Glomerular visceral epithelial cell (primary cell): ENCODE results near the gene SF3B3.
A peak's percentile ranks its signal among the peaks of the same experiment; 100 is the strongest.
"Not testable (repeated sequence)": the region's sequence is repeated elsewhere in the genome, so short reads cannot be mapped to it uniquely, and the experiment has no call there.

Experiments
- DNase-seq: peaks from one replicate; pipeline ENCODE4 v3.0.0-alpha.2; 2016; ENCODE audit errors: extremely low spot score

SF3B3 gene

DNA sequence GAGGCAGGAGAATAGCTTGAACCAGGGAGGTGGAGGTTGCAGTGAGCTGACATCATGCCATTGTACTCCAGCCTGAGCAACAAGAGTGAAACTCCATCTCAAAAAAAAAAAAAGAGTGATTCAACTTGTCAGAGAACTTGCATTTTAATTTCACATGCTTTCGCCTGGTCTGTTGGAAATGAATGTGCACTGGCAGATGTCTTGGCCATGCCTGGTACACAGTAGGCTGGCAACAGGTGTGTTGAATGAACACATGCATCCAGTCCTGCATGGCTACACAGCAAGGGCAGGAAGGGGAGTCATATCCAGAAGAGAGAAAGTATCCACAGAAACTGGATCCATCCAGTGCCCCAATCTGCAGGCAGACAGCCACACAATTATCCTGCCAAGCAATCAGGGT, 11.8 kb upstream of the SF3B3 start:
- no peak for DNase-seq

DNA sequence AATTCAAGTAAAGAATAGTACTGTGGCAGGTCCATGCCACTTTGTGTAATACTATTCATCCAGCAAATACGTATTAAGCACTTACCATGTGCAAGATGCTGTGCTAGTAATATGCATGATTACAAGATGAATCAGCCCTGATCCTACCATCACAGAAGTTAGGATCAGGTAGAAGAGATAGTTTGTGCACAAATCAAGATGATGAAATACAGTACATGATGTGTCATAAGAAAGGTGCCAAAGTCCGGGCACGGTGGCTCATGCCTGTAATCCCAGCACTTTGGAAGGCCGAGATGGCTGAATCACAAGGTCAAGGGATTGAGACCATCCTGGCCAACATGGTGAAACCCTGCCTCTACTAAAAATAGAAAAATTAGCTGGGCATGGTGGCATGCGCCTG, 11.2 kb upstream of the SF3B3 start:
- DNase-seq: peak; percentile 46

DNA sequence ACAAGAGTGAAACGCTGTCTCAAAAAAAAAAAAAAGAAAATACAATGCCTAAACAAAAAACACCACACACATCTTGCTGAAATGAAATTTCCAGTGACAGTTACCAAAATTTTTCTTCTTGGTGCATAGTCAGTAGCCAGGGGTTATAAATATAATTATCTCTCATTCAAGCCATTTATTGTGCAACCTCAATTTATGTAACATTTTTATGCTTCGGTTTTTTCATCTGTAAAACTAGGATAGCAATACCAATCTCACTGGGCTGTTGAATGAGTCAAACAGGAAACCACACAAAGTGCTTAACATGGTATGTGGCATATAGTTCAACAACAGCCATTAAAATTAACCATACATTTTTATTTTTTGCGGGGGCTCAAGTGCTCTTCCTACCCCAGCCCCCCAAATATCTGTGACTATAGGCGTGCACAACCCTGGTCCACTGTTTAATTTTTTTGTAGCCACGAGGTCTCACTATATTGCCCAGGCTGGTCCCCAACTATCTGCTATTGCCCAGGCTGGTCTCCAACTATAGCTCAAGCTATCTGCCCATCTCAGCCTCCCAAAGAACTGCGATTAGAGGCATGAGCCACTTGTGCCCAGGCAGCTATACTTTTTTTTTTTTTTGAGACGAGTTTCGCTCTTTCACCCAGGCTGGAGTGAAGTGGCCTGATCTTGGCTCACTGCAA, 2.9 kb upstream of the SF3B3 start:
- DNase-seq: peak; percentile 27

DNA sequence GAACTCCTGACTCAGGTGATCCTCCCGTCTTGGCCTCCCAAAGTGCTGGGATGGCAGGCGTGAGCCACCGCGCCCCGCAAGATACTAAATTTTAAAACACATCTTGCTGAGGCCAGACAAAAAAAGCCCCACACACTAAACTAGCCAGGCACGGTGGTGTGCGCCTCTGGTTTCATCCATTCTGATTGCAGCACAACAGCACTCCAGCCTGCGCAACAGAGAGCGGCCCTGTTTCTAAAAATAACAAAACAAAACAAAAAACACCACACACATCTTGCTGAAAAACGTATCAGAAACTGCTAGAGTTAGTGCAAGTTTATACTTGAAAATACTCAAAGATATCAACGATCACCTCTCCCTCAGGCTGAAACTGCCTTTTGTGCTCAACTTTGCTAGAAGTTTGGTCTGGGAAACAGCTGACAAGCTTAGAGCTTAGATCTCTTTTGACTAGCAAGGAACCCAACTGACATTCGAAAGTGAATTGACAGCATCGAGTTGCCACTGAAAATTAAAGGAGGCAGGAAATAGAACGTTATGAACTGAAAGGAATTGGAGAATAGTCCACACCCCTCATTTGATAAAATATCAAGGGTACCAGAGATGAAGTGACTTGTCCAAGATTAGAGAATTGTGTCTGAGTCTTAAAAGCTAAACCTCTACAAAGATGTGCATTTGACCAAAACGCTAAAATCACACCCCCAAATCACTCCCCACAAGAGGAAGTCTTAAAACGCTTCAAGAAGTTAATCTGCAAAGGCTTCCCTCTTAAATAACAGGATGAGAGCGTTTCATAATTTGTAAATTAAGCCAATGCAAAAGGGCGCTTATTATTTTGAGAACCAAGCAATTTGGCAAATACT, 1.2 kb upstream of the SF3B3 start:
- no peak for DNase-seq

DNA sequence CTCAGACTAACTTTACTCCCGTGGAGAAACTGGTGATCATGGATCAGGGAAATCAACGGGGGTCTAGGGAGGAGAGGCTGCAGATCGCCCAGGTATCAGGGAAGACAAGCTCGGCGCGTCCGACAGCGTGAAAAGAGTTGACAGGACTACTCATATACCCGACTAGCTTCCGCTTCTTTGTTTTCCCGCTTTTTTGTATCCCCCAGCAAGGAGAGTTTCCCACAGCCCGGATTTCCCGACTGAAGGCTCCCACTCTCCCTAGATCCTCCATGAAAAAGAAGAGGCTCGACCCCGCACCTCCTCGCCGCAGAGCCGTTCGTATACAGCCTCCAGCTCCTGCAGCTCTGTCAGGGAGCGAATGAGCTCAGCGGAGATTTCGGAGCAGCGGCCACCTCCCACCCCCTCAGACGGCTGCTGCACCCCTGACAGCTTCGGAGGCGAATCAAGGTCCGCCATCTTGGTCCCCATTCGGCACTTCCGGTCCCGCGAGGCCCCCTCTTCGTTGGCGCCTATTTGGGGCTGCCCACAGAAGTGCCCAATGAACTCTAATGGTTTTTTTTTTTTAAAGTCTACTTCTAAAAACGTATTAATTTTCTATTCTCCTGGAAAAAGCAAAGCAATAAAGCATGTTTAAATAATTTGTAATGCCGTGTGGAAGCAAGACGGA, 407 bp upstream of the SF3B3 start, which contains the start of gene COG4:
Gene COG4, minus strand, starts transcription at position 479 of the 667 bp plus-strand sequence. Its CDS starts 11 bp downstream, at position 468.
- DNase-seq: peak; percentile 82

DNA sequence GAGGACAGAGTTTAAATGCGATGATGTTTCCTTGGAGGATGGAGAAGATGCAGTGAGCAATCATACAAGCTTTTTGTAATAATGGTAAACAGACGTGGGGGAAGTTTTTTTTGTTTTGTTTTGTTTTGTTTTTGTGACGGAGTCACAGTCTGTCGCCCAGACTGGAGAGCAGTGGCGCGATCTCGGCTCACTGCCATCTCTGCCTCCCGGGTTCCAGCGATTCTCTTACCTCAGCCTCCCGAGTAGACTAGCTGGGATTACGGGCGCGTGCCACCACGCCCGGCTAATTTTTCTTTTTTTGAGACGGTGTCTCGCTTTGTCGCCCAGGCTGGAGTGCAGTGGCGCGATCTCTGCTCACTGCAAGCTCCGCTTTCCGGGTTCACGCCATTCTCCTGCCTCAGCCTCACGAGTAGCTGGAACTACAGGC, 796 bp downstream of the SF3B3 start:
- peak; percentile 15 for DNase-seq

DNA sequence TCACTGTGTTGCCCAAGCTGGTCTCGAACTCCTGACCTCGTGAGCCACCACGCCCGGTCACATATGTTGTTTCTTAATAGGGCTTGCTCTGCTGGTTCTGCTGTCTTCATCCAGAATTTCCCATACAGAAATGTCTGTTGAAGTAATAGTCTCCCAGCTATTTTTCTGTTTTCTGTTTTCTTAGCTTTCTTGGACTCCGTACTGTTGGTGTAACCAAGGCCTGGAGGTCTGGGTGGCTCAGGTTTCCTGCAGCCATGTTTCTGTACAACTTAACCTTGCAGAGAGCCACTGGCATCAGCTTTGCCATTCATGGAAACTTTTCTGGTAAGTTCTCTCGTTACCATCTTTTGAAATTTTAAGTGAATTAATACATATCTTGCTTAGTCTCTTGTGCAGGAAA, 2.8 kb downstream of the SF3B3 start:
- DNase-seq: no peak

DNA sequence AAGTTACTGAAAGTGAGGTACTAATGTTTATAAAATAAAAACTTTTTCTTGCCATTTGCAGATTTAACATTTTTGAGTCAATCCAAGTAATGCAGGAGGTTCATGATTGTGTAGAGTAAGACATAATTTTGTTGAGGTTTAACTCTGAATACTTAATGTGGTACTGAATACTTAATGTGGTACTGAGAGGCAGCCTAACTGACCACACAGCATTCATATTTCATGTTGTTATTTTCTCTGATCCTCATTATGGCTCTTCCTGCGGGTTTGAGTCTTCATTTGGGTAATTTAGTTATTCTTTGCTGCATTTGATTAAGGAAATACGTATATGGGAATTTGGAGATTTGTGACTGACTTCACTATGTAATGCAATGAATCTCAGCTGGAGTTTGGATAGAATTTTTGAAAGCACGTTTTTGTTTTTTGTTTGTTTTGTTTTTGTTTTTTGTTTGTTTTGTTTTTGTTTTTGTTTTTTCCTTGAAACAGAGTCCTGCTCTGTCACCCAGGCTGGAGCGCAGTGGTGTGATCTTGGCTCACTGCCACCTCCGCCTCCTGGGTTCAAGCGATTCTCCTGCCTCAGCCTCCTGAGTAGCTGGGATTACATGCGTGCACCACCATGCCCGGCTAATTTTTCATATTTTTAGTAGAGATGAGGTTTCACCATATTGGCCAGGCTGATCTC, 3.8 kb downstream of the SF3B3 start:
- no peak for DNase-seq

DNA sequence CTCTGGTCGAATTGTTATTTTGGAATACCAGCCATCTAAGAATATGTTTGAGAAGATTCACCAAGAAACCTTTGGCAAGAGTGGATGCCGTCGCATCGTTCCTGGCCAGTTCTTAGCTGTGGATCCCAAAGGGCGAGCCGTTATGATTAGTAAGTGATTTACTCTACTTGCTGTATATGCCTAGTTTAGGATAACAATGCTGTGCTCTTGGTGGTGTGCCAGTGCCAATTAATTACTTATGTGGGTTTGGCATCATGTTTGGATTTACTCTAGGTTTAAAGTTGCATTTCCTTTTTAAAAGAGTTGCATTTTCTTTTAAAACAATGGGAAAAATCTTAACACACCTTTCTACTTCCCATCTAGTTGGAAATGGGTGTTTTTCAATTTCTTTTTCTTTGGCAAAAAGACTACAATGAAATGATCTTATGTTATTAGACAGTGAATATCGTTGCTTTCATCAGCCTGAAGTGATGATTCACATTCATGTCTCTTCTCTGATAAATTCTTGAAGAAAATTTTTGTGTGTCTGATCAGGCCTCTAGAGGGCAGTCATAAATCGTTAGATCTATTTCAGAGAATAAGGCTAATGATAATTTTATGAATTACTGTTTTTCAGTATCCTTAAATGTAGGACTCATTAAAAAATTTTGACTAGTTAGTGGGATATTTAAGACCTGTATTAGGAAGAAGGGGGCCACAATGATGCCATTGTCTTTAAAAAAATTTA, 5.6 kb downstream of the SF3B3 start:
- DNase-seq: peak; percentile 41

DNA sequence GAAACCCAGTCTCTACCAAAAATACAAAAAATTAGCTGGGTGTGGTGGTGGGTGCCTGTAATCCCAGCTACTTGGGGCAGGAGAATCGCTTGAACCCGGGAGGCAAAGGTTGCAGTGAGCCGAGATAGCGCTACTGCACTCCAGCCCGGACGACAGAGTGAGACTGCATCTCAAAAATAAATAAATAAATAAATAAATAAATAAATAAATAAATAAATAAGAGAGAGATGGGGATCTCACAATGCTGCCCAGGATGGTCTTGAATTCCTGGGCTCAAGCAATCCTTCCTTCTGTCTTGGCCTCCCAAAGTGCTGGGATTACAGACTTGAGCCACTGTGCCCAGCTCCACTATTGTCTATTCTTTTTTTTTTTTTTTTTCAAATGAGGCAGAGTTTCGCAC, 6.3 kb downstream of the SF3B3 start:
- DNase-seq: not testable (repeated sequence)

DNA sequence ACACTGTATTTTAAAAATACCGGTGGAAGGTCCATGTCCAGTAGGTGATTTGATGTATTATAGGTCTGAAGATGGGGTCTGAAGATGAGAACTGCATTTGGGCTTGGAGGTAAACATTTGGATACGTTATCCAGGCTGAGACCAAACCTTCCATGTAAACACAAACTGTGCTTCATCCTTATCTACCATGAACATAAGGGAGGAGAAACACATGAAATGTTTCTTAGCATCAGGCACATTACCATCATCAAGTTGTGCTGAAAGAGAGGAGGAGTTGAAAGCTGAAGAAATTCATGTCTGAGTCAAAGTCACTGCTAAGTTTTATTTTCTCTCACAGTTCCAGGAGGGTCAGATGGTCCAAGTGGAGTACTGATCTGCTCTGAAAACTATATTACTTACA, 11.4 kb downstream of the SF3B3 start:
- no peak for DNase-seq

DNA sequence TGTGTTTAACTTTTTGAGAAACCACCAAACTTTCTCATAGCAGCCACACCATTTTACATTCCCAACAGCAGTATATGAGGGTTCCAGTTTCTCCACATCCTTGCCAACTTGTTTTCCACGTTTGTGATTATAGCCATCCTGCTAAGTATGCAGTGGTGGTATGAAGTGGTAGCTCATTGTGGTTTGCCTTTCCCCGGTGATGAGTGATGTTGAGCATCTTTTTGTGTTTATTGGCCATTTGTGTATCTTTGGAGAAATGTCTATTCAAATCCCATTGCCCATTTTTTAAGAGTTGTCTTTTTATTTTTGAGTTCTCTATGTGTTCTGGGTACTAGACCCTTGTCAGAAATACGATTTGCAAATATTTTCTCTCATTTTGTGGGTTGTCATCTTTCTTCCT, 17.4 kb downstream of the SF3B3 start:
- DNase-seq: no peak

DNA sequence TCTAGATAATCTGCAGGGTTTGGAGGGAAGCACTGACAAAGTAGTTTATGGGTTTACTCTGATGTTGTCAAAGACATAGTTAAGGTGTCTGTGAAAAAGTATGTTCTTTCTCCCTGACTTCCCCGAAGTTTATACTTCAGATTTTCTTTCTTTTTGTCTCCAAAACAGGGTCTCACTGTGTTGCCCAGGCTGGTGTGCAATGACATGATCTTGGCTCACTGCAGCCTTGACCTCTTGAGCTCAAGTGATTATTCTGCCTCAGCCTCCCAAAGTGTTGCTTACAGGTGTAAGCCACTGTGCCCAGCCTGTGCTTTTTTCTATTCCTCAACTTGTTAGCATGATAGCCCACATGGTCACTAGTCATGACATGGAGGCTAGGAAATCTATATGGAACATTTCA, 20.9 kb downstream of the SF3B3 start:
- DNase-seq: no peak

DNA sequence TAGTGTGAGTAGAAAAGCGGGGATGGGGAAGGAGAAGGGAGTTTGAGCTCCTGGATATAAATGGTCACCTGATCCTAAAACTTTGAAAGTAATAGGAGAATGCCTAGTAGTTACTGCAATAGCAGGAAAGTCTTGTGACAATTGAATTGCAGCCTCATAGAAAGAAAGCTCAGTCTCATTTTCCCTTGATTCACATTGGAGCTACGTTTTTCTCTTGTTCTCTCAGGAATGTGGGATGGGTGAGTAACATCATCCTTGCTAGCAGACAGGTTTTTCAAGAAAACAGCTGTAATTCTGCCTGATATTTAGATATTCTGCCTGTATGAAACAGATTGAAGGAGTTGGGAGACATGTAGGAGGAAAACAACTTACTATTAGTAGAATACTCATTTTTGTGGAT, 25.3 kb downstream of the SF3B3 start:
- no peak for DNase-seq

DNA sequence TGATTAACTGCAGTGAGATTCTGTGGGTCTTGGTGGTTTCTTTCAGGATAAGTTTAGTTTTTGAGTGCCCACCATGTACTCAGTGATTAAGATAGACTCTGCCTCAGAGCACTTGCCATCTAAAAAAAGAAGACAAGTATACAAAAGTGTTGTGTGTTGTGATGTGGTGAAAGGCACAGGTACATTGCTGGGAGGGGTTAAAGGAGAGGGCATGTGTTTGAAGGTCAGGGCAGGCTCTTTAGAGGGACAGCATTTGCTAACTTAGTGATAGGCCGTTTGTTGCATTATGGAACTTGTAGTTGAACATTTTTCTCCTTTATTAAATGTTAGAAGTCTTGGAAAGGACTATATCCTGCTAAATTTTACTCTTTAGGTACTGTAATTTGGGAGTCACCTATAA, 26.5 kb downstream of the SF3B3 start:
- no peak for DNase-seq

DNA sequence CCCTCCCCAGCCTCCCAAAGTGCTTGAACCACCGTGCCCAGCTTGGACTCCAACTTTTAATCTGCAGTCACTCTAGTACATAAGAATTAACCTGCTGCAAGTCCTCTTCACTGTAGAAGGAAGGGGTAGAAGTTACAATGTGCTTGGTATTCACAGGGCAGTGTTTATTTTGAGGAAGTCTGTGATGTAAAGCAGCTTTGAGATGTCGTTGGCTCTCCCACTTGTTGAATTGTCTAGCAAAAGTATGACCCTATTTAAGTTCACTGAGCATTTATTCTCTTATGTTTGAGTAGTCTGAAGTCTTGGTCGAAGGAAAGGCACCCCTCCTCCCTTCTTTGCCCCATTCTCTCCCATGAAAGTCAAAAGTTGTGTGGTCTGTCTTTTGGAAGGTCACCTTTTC, 28.2 kb downstream of the SF3B3 start:
- DNase-seq: no peak

DNA sequence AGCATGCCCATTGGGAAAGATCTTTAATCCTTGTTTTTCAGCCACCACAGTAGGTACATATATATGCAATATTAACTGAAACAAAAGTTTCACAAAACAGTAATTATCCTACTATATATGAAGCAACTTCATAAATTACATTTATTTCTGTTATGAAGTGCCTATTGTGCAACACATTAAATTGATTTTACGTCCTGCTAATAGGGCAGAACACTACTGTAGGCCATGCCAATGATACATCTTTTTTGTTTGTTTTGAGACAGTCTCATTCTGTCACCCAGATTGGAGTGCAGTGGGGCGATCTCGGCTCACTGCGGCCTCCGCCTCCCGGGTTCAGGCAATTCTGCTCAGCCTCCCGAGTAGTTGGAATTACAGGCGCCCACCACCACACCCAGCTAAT, 29.1 kb downstream of the SF3B3 start:
- no peak for DNase-seq

DNA sequence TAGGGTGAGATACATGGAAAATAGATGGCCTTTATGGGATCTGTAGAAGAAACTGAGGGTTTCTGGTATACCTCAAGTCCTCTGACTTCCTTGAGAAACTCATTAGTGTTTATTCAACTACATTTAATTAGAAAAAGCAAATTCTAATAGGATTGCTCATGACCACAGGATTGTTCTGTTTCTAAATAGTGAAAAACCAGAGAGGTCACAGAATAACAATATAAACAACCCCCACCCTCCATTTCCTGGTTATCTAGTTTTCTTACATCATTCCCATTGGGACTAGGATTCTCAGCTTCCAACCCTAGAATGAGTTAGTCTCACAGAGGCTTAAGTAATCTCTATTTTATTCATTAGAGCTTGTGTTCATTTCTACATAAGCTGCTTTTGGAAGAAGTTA, 30.0 kb downstream of the SF3B3 start:
- DNase-seq: no peak

DNA sequence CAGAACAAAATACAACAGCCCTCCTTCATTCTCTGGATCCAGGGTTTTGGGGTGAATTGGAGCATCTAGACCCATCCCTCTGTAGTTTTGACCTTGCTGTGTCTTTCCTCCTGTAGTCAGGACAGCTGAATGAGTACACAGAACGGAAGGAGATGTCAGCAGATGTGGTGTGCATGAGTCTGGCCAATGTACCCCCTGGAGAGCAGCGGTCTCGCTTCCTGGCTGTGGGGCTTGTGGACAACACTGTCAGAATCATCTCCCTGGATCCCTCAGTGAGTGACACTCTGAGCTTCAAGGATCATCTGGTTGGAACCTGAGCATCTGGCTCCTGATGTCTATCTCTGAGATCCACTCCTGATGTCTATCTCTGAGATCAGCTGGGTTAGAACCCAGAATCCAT, 32.4 kb downstream of the SF3B3 start:
- DNase-seq: no peak

DNA sequence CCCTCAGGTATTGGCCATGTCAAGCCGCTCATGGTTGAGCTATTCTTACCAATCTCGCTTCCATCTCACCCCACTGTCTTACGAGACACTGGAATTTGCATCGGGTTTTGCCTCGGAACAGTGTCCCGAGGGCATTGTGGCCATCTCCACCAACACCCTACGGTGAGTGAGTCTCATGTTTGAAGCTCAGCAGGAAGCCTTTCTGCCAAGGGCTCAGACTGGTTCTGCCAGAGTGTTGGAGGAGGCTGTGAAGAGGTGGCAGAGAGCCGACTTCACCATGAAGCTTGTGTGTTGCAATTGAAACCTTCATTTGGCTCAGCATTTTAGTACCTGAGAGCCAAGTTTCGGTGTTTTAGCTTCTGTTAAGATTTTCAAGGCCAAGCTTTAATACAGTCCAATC, 38.0 kb downstream of the SF3B3 start:
- DNase-seq: no peak

DNA sequence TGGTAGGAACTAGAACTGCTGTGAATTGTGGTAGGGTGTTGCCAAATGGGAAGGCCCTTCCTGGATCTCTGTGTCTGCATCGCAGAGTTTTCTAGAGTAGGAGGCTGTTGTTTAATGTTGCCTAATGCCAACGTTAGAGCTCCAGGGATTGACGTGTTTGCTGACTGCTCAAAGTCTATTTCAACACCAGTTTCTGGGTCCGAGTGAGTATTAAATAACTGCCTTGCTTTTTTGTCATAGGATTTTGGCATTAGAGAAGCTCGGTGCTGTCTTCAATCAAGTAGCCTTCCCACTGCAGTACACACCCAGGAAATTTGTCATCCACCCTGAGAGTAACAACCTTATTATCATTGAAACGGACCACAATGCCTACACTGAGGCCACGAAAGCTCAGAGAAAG, 40.0 kb downstream of the SF3B3 start:
- no peak for DNase-seq
